WTC11 (cell line): ENCODE results near the gene NTRK1.

Source experiments
- CREB1 ChIP-seq: sonication (generic); formaldehyde crosslinking; IDR thresholded peaks from 2 replicates; pipeline ENCODE4 v1.8.0; 2023; ENCODE audit warnings: mild to moderate bottlenecking, missing genetic modification reagents
- USF2 ChIP-seq: sonication (generic); formaldehyde crosslinking; IDR thresholded peaks from 2 replicates; pipeline ENCODE4 v1.8.1; 2023; ENCODE audit warnings: mild to moderate bottlenecking, missing genetic modification reagents, moderate library complexity

- TF ChIP-seq USF2 (CRISPR knock-in tag) (0 out of 2 replicates have a peak, but pooled peaks have one; percentile 20), CREB1 (CRISPR knock-in tag) (no peak)
These were observed 11.5 kb upstream of the NTRK1 start for GRCh38 chr1:156849151-156849496.
